OCI-LY3 (cell line): ENCODE measurements around the gene FRAS1.

Experiments
- H2AFZ ChIP-seq: fragments of 200-600, 300-600 bp; shearing (Covaris generic); 2 replicates; pipeline ENCODE4 v1.6.0; 2014; ENCODE audit warnings: antibody characterized with exemption, low read depth, low read length
- H3K27ac ChIP-seq: fragments of 200-600, 300-600 bp; sonication (generic); 2 replicates; pipeline ENCODE4 v1.5.1; 2014; ENCODE audit warnings: mild to moderate bottlenecking, low read length, moderate library complexity, mixed read lengths
- H3K27me3 ChIP-seq: fragments of 200-600, 300-600 bp; sonication (generic); 2 replicates; pipeline ENCODE4 v1.6.1; 2014; ENCODE audit warnings: low read depth, low read length, mixed read lengths
- H3K36me3 ChIP-seq: fragments of 200-600, 300-600 bp; sonication (generic); replicated peaks from 2 replicates; pipeline ENCODE3; 2014; ENCODE audit warnings: low read depth, low read length, mixed read lengths
- H3K4me1 ChIP-seq: fragments of 300-600, 200-600 bp; sonication (generic); 2 replicates; pipeline ENCODE4 v1.6.1; 2014; ENCODE audit warnings: low read length, mixed read lengths
- H3K4me2 ChIP-seq: fragments of 200-600, 300-600 bp; sonication (generic); 2 replicates; pipeline ENCODE4 v1.6.1; 2014; ENCODE audit warnings: low read length, mixed read lengths
- H3K4me3 ChIP-seq: fragments of 300-600, 200-600 bp; sonication (generic); 2 replicates; pipeline ENCODE4 v1.5.1; 2014; ENCODE audit warnings: antibody characterized with exemption, mild to moderate bottlenecking, low read length, moderate library complexity
- H3K79me2 ChIP-seq: fragments of 300-600, 200-600 bp; shearing (Covaris generic); 2 replicates; pipeline ENCODE4 v1.6.1; 2014; ENCODE audit warnings: mild to moderate bottlenecking, low read length, mixed read lengths
- H3K9ac ChIP-seq: fragments of 300-600, 200-600 bp; shearing (Covaris generic); 2 replicates; pipeline ENCODE4 v1.6.0; 2014; ENCODE audit warnings: mild to moderate bottlenecking, low read length, moderate library complexity
- H3K9me3 ChIP-seq: fragments of 200-600, 300-600 bp; shearing (Covaris generic); 2 replicates; pipeline ENCODE4 v1.6.1; 2014; ENCODE audit warnings: low read length, mixed read lengths; ENCODE audit not compliant: insufficient read depth
- H4K20me1 ChIP-seq: fragments of 200-600, 300-600 bp; sonication (generic); 2 replicates; pipeline ENCODE4 v1.6.1; 2016; ENCODE audit warnings: low read length, mixed read lengths; ENCODE audit not compliant: insufficient read depth
- EZH2phosphoT487 ChIP-seq: fragments of 200-600 bp; shearing (Covaris generic); IDR thresholded peaks from 2 replicates; pipeline ENCODE4 v1.6.1; 2018; ENCODE audit warnings: antibody characterized with exemption, mixed run types, low read depth
- TF ChIP-seq, protein P1 (sequence below): fragments of 200-600, 300-600 bp; sonication (generic); IDR thresholded peaks from 2 replicates; pipeline ENCODE4 v1.5.1; 2014; ENCODE audit warnings: antibody characterized with exemption, low read length, low read depth

Gene FRAS1

GRCh38 chr4:78092850-78093249 is 35.7 kb downstream of the FRAS1 start:
- H3K27me3 ChIP-seq: no peaks in the 10 kb centered on the region
- no peak overlapping the region for H3K4me2 ChIP-seq
- no peaks in the 10 kb centered on the region for H3K4me1 ChIP-seq
- H2AFZ ChIP-seq: no peak overlapping the region
- H3K9me3 ChIP-seq: no peaks in the 10 kb centered on the region
- H3K27ac ChIP-seq: no peak overlapping the region
- H4K20me1 ChIP-seq: no peaks in the 10 kb centered on the region
- no peaks in the 10 kb centered on the region for H3K79me2 ChIP-seq
- H3K9ac ChIP-seq: no peak overlapping the region
- TF ChIP-seq, protein P1, sequence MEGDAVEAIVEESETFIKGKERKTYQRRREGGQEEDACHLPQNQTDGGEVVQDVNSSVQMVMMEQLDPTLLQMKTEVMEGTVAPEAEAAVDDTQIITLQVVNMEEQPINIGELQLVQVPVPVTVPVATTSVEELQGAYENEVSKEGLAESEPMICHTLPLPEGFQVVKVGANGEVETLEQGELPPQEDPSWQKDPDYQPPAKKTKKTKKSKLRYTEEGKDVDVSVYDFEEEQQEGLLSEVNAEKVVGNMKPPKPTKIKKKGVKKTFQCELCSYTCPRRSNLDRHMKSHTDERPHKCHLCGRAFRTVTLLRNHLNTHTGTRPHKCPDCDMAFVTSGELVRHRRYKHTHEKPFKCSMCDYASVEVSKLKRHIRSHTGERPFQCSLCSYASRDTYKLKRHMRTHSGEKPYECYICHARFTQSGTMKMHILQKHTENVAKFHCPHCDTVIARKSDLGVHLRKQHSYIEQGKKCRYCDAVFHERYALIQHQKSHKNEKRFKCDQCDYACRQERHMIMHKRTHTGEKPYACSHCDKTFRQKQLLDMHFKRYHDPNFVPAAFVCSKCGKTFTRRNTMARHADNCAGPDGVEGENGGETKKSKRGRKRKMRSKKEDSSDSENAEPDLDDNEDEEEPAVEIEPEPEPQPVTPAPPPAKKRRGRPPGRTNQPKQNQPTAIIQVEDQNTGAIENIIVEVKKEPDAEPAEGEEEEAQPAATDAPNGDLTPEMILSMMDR: no peak
- no peak for TF ChIP-seq EZH2phosphoT487
- H3K4me3 ChIP-seq: no peak overlapping the region
- no peaks in the 10 kb centered on the region for H3K36me3 ChIP-seq

DNA sequence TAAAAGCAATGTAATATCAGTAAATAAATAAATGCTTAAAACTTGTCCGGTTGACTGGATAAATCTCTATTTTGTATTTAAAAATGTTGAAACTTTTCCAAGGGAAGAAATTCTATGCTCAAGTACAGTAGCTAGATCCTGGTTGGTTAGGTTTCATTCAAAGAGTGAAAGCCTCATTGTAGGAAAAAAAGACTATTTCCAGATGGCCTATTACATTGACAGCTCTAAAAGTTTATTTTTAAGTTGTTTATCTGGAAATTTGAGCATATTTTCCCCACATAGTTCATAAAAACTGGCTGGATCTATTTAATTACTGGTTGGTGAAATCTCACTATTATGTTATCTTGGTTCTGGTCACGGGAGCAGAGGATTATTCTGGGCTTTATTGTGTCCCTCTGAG is 38.0 kb downstream of the FRAS1 start:
- Histone ChIP-seq H3K36me3 (no peaks in the 10 kb centered on the region), H2AFZ (no peak overlapping the region), H3K9ac (no peak overlapping the region), H3K4me1 (no peaks in the 10 kb centered on the region), H4K20me1 (no peaks in the 10 kb centered on the region), H3K27me3 (no peaks in the 10 kb centered on the region), H3K4me3 (no peak overlapping the region), H3K9me3 (no peaks in the 10 kb centered on the region), H3K79me2 (no peaks in the 10 kb centered on the region), H3K27ac (no peak overlapping the region), H3K4me2 (no peak overlapping the region)
- TF ChIP-seq, protein P1: no peak
- no peak for TF ChIP-seq EZH2phosphoT487

DNA sequence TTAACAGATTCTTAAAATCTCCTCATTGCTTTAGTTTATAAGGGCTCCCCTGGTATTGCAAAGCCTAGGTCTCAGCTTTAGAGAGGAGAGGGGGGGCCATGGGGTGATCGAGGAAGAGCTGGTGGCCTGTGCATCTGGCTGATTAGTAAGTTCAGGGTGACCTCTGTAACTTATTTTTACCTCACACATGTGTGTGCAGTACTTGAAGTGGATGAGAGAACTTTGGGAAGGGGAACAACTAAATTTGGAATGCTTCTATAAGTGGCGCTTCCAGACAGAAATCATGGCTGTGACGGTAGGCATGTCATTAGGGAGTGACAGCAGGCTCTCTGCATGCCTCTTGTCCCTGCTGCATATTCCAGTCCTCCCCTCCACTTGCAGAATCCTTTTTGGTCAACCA is 41.9 kb downstream of the FRAS1 start:
- H4K20me1 ChIP-seq: no peaks in the 10 kb centered on the region
- no peak overlapping the region for H3K4me3 ChIP-seq
- no peaks in the 10 kb centered on the region for H3K4me1 ChIP-seq
- no peaks in the 10 kb centered on the region for H3K27me3 ChIP-seq
- no peak overlapping the region for H3K4me2 ChIP-seq
- H3K27ac ChIP-seq: no peak overlapping the region
- no peaks in the 10 kb centered on the region for H3K79me2 ChIP-seq
- no peak overlapping the region for H2AFZ ChIP-seq
- no peaks in the 10 kb centered on the region for H3K9me3 ChIP-seq
- H3K9ac ChIP-seq: no peak overlapping the region
- TF ChIP-seq EZH2phosphoT487: no peak
- TF ChIP-seq, protein P1: no peak
- no peaks in the 10 kb centered on the region for H3K36me3 ChIP-seq

DNA sequence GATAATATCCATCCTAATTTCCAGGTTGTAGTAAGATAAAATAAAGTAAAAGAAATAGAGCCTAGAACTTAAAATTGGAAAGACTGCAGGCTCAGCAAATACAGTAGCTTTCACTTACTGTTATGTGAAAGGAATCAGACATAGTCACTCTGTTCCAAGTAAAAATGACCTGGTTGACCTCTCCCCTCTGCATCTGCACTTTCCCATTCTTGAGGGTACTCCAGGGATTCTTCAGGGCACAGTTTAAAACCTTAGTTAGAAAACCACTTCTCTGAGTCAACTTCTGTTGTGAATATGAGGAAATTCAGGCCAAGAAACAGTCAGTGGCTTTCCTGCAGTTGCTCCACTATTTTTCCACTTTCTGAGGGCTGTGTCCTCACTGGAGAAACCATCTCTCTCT is 42.9 kb downstream of the FRAS1 start:
- H3K4me1 ChIP-seq: no peaks in the 10 kb centered on the region
- H3K4me2 ChIP-seq: no peak overlapping the region
- H3K27ac ChIP-seq: no peak overlapping the region
- H2AFZ ChIP-seq: no peak overlapping the region
- H3K9me3 ChIP-seq: no peaks in the 10 kb centered on the region
- H3K9ac ChIP-seq: no peak overlapping the region
- TF ChIP-seq EZH2phosphoT487: no peak
- no peak overlapping the region for H3K4me3 ChIP-seq
- H3K27me3 ChIP-seq: no peaks in the 10 kb centered on the region
- no peaks in the 10 kb centered on the region for H3K36me3 ChIP-seq
- H3K79me2 ChIP-seq: no peaks in the 10 kb centered on the region
- H4K20me1 ChIP-seq: no peaks in the 10 kb centered on the region

GRCh38 chr4:78119698-78120097 is 62.6 kb downstream of the FRAS1 start:
- no peak overlapping the region for H3K4me3 ChIP-seq
- no peaks in the 10 kb centered on the region for H3K4me1 ChIP-seq
- TF ChIP-seq EZH2phosphoT487: no peak
- TF ChIP-seq, protein P1: no peak
- H3K27me3 ChIP-seq: no peaks in the 10 kb centered on the region
- no peak overlapping the region for H2AFZ ChIP-seq
- H3K36me3 ChIP-seq: no peaks in the 10 kb centered on the region
- no peak overlapping the region for H3K27ac ChIP-seq
- H3K79me2 ChIP-seq: no peaks in the 10 kb centered on the region
- H3K9me3 ChIP-seq: no peaks in the 10 kb centered on the region
- H3K4me2 ChIP-seq: no peak overlapping the region
- no peak overlapping the region for H3K9ac ChIP-seq
- H4K20me1 ChIP-seq: no peaks in the 10 kb centered on the region
